GM23248 (cell line): ENCODE data around the gene AFF3. TPM values are rescaled to one million over a fixed set of nuclear protein-coding genes. Genes with fewer than 3 reads are reported as not detected.

Experiments
- DNase-seq: peaks from one replicate; pipeline ENCODE4 v3.0.0-alpha.2; 2015
- H2AFZ ChIP-seq: fragments of 200-600 bp; sonication (generic); 2 replicates; pipeline ENCODE4 v1.6.1; 2016; ENCODE audit warnings: antibody characterized with exemption
- H3F3A ChIP-seq: fragments of 200-600 bp; sonication (generic); 2 replicates; pipeline ENCODE4 v1.6.1; 2016; ENCODE audit warnings: mild to moderate bottlenecking, antibody characterized with exemption, mixed run types; ENCODE audit not compliant: insufficient read depth
- H3K27ac ChIP-seq: fragments of 200-600 bp; sonication (generic); 2 replicates; pipeline ENCODE4 v1.5.1; 2016; ENCODE audit warnings: mild to moderate bottlenecking
- H3K27me3 ChIP-seq: fragments of 200-600 bp; sonication (generic); replicated peaks from 2 replicates; pipeline ENCODE4 v1.6.1; 2016; ENCODE audit warnings: mild to moderate bottlenecking; ENCODE audit not compliant: insufficient read depth
- H3K36me3 ChIP-seq: fragments of 200-600 bp; sonication (generic); 2 replicates; pipeline ENCODE4 v1.6.1; 2016; ENCODE audit warnings: low read depth, mild to moderate bottlenecking
- H3K4me1 ChIP-seq: fragments of 200-600 bp; sonication (generic); 2 replicates; pipeline ENCODE4 v1.6.1; 2016; ENCODE audit warnings: mild to moderate bottlenecking; ENCODE audit not compliant: insufficient read depth
- H3K4me2 ChIP-seq: fragments of 200-600 bp; sonication (generic); one replicate; pipeline ENCODE4 v1.6.1; 2016; ENCODE audit warnings: mild to moderate bottlenecking; ENCODE audit not compliant: unreplicated experiment
- H3K4me3 ChIP-seq: fragments of 200-600 bp; sonication (generic); 2 replicates; pipeline ENCODE4 v1.5.1; 2016; ENCODE audit warnings: mild to moderate bottlenecking
- H3K79me2 ChIP-seq: fragments of 200-600 bp; sonication (generic); 2 replicates; pipeline ENCODE4 v1.6.1; 2016; ENCODE audit warnings: mild to moderate bottlenecking; ENCODE audit not compliant: insufficient read depth
- H3K9ac ChIP-seq: fragments of 200-600 bp; sonication (generic); 2 replicates; pipeline ENCODE4 v1.6.1; 2016; ENCODE audit warnings: mild to moderate bottlenecking
- H3K9me2 ChIP-seq: fragments of 200-600 bp; sonication (generic); 2 replicates; pipeline ENCODE4 v1.6.1; 2016; ENCODE audit warnings: mixed run types, mild to moderate bottlenecking, moderate library complexity; ENCODE audit not compliant: insufficient read depth
- H3K9me3 ChIP-seq: fragments of 200-600 bp; sonication (generic); one replicate; pipeline ENCODE4 v1.6.1; 2017; ENCODE audit warnings: low read depth
- H4K20me1 ChIP-seq: fragments of 200-600 bp; sonication (generic); 2 replicates; pipeline ENCODE4 v1.6.0; 2016; ENCODE audit not compliant: insufficient read depth
- EZH2 ChIP-seq: fragments of 200-600 bp; sonication (generic); IDR thresholded peaks from 2 replicates; pipeline ENCODE4 v1.6.1; 2018; ENCODE audit warnings: antibody characterized with exemption, mild to moderate bottlenecking; ENCODE audit not compliant: insufficient read depth, poor library complexity, severe bottlenecking
- EZH2phosphoT487 ChIP-seq: fragments of 200-600 bp; sonication (generic); IDR thresholded peaks from 2 replicates; pipeline ENCODE4 v1.6.1; 2018; ENCODE audit warnings: antibody characterized with exemption, moderate library complexity, mild to moderate bottlenecking, low read depth; ENCODE audit not compliant: insufficient read depth
- WGBS, 2 experiments: methylation state at CpG; one replicate each; pipeline ENCODE4 v1.1.6; 2015 to 2017; ENCODE audit warnings: low lambda C conversion rate in 2 of 2, low coverage in 1 of 2; ENCODE audit errors: missing lambda C conversion rate in 2 of 2; 5-methylcytosine and 5-hydroxymethylcytosine counted together
- in situ Hi-C: fragments of 300-500 bp; cut with MboI; formaldehyde crosslinking; loops from 2 replicates; pipeline ENCODE4 v1.15.0; 2020
- polyA plus RNA-seq: library from polyadenylated mRNA; unstranded; fragments of >200 nt; fragmentation: Nextera tagmentation; extraction: Ambion mirVana; gene quantifications from 2 replicates; pipeline ENCODE4 v1.2.1, GENCODE V29; 2016
- total RNA-seq: library from RNA; depleted of rRNA; stranded (reverse); fragments of >200 nt; shearing (Covaris generic); gene quantifications from 2 replicates; pipeline ENCODE4 v1.2.3, GENCODE V29; 2014

AFF3 gene
- total and polyA plus RNA-seq, 2 experiments from 2014 or later: 0.56 to 0.86 TPM

DNA sequence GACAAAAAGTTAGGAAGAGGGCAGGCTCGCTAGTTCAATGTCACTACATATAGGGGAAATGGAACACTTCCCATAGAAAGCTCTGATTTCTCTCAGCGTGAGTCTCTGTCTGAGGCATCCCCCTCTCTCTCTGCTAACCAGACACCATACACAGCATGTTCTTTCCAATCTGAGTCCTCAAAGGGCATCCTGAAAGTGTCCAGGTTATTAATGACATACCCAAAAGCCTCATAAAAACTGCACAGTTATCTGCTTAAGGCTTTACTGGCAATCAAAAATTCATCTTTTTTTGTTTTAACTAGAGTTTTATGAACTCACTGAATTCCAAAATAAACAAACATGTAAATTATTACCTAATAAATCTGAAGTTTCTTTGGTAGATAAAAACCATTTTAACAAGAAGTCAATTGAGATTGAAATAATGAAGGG, 137.4 kb downstream of the AFF3 start:
- DNase-seq: no peak
- no peaks in the 10 kb centered on the region for H3K9me2 ChIP-seq

DNA sequence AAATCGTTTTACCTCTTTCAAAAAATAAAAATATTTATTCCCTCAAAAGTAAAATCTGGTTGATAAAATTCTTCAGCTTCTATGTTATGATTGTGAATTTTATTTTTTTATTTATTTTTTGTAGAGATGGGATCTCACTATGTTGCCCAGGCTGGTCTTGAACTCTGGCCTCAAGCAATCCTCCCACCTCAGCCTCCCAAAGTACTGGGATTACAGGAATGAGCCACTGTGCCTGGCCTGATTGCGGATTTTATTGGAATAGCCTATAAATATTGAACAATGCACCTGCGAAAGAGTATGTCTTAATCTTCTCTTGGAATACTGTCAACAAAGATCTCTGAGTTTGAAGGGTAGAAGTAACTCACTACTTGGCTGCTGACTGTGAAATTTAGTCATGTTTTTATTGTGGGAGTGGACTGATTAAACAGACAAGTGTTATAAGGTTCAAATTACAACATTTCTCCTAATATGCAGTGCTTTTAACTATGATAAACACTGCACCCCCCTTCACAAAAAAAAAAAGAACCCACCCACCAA, 138.0 kb downstream of the AFF3 start:
- H2AFZ ChIP-seq: no peak overlapping the region
- H3K4me2 ChIP-seq: no peak overlapping the region
- in situ Hi-C loops: no loop called here
- no peak overlapping the region for H3K4me3 ChIP-seq
- no peaks in the 10 kb centered on the region for H3K36me3 ChIP-seq
- no peaks in the 10 kb centered on the region for H3K79me2 ChIP-seq
- no peak overlapping the region for H3K27ac ChIP-seq
- H3K9me2 ChIP-seq: no peaks in the 10 kb centered on the region
- H3K27me3 ChIP-seq: no peaks in the 10 kb centered on the region
- no peak for TF ChIP-seq EZH2
- TF ChIP-seq EZH2phosphoT487: no peak
- H3F3A ChIP-seq: peaks cover 8% of the 10 kb centered on the region; the same call in 1 of the 2 replicates
- H3K9me3 ChIP-seq: no peaks in the 10 kb centered on the region
- peaks cover 12% of the 10 kb centered on the region for H3K4me1 ChIP-seq
- no peak for DNase-seq
- H4K20me1 ChIP-seq: no peaks in the 10 kb centered on the region
- 92 to 97% methylated on average over 3 of the region's 3 CpGs for WGBS, 2 experiments
- no peak overlapping the region for H3K9ac ChIP-seq

More for the DNA sequence above, 137.4 kb downstream of the AFF3 start:
- 76 to 77% methylated on average over 2 of the region's 2 CpGs for WGBS, 2 experiments
- Histone ChIP-seq H3K4me2 (no peak overlapping the region), H3K9ac (no peak overlapping the region), H3K27me3 (no peaks in the 10 kb centered on the region), H3K36me3 (no peaks in the 10 kb centered on the region), H2AFZ (no peak overlapping the region), H3K27ac (no peak overlapping the region), H3K4me1 (peaks cover 17% of the 10 kb centered on the region), H3K9me3 (no peaks in the 10 kb centered on the region), H3F3A (peaks cover 13% of the 10 kb centered on the region; the same call in 1 of the 2 replicates), H3K4me3 (no peak overlapping the region), H3K79me2 (no peaks in the 10 kb centered on the region), H4K20me1 (no peaks in the 10 kb centered on the region)
- in situ Hi-C loops: no loop called here
- TF ChIP-seq EZH2phosphoT487 (no peak), EZH2 (no peak)

DNA sequence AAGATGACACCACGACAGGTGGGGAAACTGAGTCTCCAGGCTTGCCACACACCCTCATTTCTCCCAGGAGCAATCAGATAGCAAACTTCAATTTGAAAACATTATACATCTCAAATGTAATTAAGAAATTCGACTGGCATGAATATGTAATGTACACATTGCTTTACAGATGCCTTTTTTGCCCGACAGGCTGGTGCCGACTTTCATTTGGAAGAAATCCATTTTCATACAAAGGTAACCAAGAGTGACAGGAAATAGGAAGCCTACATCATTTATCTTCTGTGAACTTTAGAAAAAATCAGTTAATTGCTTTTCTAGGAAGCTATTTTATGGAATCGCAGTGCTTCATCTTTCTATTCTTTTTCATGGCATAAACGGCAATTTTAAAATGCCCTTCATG, 140.3 kb downstream of the AFF3 start:
- WGBS, 2 experiments: 89 to 93% methylated on average over 6 of the region's 6 CpGs
- Histone ChIP-seq H3K27ac (no peak overlapping the region), H3K4me1 (no peaks in the 10 kb centered on the region), H3K79me2 (no peaks in the 10 kb centered on the region), H3K27me3 (no peaks in the 10 kb centered on the region), H3K4me2 (no peak overlapping the region), H3F3A (no peaks in the 10 kb centered on the region), H4K20me1 (no peaks in the 10 kb centered on the region), H3K36me3 (no peaks in the 10 kb centered on the region), H2AFZ (no peak overlapping the region), H3K4me3 (no peak overlapping the region), H3K9me2 (no peaks in the 10 kb centered on the region), H3K9ac (no peak overlapping the region), H3K9me3 (no peaks in the 10 kb centered on the region)
- no peak for DNase-seq
- no peak for TF ChIP-seq EZH2phosphoT487
- TF ChIP-seq EZH2: no peak
- in situ Hi-C loops: no loop called here

DNA sequence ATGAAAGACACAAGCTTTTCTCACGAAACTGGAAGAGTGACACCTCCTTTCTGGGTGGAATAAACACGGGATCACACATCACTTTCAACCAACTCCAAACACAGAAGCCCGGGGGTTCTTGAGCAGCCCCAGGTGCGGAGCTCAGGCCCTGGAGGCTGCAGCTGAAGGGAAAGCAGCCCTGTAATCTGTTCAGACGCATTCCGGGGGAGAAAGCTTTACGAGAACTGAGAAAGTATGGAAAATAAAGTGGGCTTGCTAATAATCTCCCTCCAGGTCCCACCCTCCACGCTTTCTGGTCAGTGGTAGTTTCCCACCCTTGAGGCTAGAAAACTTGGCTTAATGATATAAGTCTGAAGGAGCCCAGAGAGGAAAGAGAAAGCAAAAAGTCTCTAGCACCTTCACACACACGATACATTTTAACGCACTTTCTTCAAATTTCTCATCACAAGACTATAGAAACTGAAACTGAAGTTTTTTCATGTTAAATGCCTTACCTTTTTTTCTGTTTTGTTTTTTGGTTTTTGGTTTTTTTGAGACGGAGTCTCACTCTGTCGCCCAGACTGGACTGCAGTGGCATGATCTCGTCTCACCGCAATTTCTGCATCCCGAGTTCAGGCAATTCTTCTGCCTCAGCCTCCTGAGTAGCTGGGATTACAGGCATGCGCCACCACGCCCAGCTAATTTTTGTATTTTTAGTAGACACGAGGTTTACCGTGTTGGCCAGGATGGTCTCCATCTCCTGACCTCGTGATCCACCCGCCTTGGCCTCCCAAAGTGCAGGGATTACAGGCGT, 141.3 kb downstream of the AFF3 start:
- no peak overlapping the region for H3K9ac ChIP-seq
- H3K4me3 ChIP-seq: no peak overlapping the region
- H3K27ac ChIP-seq: no peak overlapping the region
- H3K4me2 ChIP-seq: no peak overlapping the region
- 86 to 89% methylated on average over 22 of the region's 22 CpGs for WGBS, 2 experiments
- no peak overlapping the region for H2AFZ ChIP-seq
- in situ Hi-C loops: no loop called here
- no peaks in the 10 kb centered on the region for H3K9me2 ChIP-seq
- no peaks in the 10 kb centered on the region for H4K20me1 ChIP-seq
- H3K4me1 ChIP-seq: no peaks in the 10 kb centered on the region
- TF ChIP-seq EZH2: no peak
- TF ChIP-seq EZH2phosphoT487: no peak
- no peaks in the 10 kb centered on the region for H3K79me2 ChIP-seq
- H3K9me3 ChIP-seq: no peaks in the 10 kb centered on the region
- no peak for DNase-seq
- H3K36me3 ChIP-seq: no peaks in the 10 kb centered on the region
- H3F3A ChIP-seq: no peaks in the 10 kb centered on the region
- no peaks in the 10 kb centered on the region for H3K27me3 ChIP-seq
